Astrocyte (in vitro differentiated cells and primary cell): Measurements from ENCODE around the gene ELP6.

Experiments used
- EZH2 ChIP-seq: IDR thresholded peaks from 2 replicates; pipeline ENCODE4 v1.6.1; 2012; ENCODE audit warnings: mild to moderate bottlenecking, low read length, inconsistent platforms; ENCODE audit not compliant: insufficient read depth
- TF ChIP-seq, protein P1 (sequence below): IDR thresholded peaks from 2 replicates; pipeline ENCODE4 v1.5.1; 2011; ENCODE audit warnings: low read depth, mild to moderate bottlenecking, inconsistent platforms, low read length, moderate library complexity; ENCODE audit not compliant: insufficient read depth

DNA sequence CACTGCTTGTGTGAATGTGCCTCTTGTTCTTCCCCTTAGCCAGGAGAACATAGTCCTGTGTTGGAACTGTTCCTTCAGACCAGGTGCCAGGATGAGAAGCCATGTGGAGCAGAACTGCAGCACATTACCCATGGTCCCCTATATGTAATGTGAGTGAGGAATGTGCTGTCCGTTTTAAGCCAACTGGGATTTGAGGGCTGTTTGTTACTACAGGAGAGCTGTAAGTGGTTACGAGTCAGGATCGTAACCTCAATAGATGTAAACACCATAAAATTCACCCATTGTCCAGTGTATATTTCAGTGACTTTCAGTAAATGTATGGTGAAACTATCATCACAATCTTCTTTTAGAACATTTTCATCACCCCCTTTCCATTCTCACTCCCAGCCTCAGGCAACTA lies 27.7 kb downstream of the ELP6 start:
- TF ChIP-seq, protein P1, sequence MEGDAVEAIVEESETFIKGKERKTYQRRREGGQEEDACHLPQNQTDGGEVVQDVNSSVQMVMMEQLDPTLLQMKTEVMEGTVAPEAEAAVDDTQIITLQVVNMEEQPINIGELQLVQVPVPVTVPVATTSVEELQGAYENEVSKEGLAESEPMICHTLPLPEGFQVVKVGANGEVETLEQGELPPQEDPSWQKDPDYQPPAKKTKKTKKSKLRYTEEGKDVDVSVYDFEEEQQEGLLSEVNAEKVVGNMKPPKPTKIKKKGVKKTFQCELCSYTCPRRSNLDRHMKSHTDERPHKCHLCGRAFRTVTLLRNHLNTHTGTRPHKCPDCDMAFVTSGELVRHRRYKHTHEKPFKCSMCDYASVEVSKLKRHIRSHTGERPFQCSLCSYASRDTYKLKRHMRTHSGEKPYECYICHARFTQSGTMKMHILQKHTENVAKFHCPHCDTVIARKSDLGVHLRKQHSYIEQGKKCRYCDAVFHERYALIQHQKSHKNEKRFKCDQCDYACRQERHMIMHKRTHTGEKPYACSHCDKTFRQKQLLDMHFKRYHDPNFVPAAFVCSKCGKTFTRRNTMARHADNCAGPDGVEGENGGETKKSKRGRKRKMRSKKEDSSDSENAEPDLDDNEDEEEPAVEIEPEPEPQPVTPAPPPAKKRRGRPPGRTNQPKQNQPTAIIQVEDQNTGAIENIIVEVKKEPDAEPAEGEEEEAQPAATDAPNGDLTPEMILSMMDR = no peak
- TF ChIP-seq EZH2 = no peak
